ENCODE data around the gene PITX2. TPM values are rescaled to one million over a fixed set of nuclear protein-coding genes. Genes with fewer than 3 reads are reported as not detected.

The PITX2 gene
- total and polyA plus RNA-seq, 2 of the 13 experiments (the other 11 are each of a cell fraction or from before 2014, with no cell fraction given): not detected

DNA sequence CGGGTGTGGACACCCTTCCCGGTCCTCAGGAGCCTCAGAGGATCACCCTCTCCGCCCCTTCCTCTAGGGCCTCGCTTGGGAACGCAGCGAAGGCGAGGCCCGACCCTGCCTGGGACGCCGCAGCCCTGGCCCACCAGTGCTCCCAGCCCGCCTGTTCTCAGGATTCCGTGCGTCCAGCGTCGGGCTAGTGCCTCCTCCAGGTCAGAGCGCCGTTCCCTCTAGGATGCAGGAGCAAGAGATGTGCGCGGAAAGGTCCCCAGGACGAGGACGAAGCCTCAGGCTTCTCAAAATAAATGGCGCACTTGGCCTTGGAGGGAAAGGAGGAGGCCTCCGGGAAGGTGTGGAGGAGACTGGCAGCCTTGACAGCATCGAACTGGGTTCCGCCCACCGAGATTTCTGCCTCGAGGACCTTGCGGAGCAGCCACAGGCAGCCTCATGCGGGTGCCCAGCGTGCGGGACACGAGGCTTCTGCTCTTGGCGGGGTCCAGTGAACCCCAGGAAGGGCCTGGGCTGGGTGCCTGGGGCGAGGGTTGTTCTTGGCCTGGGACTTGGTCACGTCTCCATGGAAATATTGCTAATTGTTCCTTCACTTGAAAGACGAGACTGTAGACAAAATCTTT, 35.1 kb downstream of the PITX2 start:
- H3K27me3 ChIP-seq (ENCODE audit: control insufficient read depth in 1 of 2, insufficient read depth in 2 of 2, low read length in 2 of 2): no peaks in the 10 kb centered on the region; a peak in 1 of 5 replicates
- no peaks in the 10 kb centered on the region for H3K79me2 ChIP-seq (ENCODE audit: insufficient read depth, low read length)
- no TSS peak for BruUV-seq (replicated peaks)
- DNase-seq (ENCODE audit: low spot score) (no peak), FAIRE-seq (no peak), ATAC-seq (no peak)
- no peak overlapping the region for H3K4me2 ChIP-seq (ENCODE audit: low read depth, low read length)
- intact Hi-C loops (cut with micrococcal nuclease; ENCODE audit: unreplicated experiment) (no loop called here), in situ Hi-C loops (cut with HindIII; ENCODE audit: extremely low pct_ligation_motif_present, low pct_unique_long_range_greater_than_20kb) (no loop called here)
- no peak overlapping the region for H3K4me3 ChIP-seq (replicated peaks in 1 of 3; ENCODE audit: insufficient read depth in 1 of 3, low read depth in 2 of 3, low read length in 3 of 3)
- CTCF ChIA-PET (ENCODE audit: low intra/inter-chr PET ratio, low total read pairs): no interaction called here
- H3K36me3 ChIP-seq (replicated peaks in 1 of 2; ENCODE audit: control insufficient read depth in 1 of 2, insufficient read depth in 2 of 2, low read length in 2 of 2): no peaks in the 10 kb centered on the region
- no peaks in the 10 kb centered on the region for H3K4me1 ChIP-seq (ENCODE audit: insufficient read depth, low read length)
- TF ChIP-seq SPEN (CRISPR knock-in tag; IDR thresholded peaks at IDR 0.05; ENCODE audit: low read depth) (no peak), ZNF143 (CRISPR knock-in tag; IDR thresholded peaks at IDR 0.05) (no peak), ZNF34 (CRISPR knock-in tag; IDR thresholded peaks at IDR 0.05; ENCODE audit: borderline replicate concordance) (no peak), THAP11 (CRISPR knock-in tag; IDR thresholded peaks at IDR 0.05) (no peak), MLLT10 (CRISPR knock-in tag; IDR thresholded peaks at IDR 0.05) (no peak), RARG (CRISPR knock-in tag; IDR thresholded peaks at IDR 0.05; ENCODE audit: low read depth) (no peak)
- TF ChIP-seq, protein P1, sequence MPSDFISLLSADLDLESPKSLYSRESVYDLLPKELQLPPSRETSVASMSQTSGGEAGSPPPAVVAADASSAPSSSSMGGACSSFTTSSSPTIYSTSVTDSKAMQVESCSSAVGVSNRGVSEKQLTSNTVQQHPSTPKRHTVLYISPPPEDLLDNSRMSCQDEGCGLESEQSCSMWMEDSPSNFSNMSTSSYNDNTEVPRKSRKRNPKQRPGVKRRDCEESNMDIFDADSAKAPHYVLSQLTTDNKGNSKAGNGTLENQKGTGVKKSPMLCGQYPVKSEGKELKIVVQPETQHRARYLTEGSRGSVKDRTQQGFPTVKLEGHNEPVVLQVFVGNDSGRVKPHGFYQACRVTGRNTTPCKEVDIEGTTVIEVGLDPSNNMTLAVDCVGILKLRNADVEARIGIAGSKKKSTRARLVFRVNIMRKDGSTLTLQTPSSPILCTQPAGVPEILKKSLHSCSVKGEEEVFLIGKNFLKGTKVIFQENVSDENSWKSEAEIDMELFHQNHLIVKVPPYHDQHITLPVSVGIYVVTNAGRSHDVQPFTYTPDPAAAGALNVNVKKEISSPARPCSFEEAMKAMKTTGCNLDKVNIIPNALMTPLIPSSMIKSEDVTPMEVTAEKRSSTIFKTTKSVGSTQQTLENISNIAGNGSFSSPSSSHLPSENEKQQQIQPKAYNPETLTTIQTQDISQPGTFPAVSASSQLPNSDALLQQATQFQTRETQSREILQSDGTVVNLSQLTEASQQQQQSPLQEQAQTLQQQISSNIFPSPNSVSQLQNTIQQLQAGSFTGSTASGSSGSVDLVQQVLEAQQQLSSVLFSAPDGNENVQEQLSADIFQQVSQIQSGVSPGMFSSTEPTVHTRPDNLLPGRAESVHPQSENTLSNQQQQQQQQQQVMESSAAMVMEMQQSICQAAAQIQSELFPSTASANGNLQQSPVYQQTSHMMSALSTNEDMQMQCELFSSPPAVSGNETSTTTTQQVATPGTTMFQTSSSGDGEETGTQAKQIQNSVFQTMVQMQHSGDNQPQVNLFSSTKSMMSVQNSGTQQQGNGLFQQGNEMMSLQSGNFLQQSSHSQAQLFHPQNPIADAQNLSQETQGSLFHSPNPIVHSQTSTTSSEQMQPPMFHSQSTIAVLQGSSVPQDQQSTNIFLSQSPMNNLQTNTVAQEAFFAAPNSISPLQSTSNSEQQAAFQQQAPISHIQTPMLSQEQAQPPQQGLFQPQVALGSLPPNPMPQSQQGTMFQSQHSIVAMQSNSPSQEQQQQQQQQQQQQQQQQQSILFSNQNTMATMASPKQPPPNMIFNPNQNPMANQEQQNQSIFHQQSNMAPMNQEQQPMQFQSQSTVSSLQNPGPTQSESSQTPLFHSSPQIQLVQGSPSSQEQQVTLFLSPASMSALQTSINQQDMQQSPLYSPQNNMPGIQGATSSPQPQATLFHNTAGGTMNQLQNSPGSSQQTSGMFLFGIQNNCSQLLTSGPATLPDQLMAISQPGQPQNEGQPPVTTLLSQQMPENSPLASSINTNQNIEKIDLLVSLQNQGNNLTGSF (CRISPR knock-in tag; IDR thresholded peaks at IDR 0.05): no peak
- POLR2A ChIA-PET: no interaction called here
- WGBS (ENCODE audit: low lambda C conversion rate): 42% methylated on average over 31 of the region's 36 CpGs
- H3K9ac ChIP-seq (ENCODE audit: insufficient read depth, low read depth, low read length): no peak overlapping the region
- no peak overlapping the region for H3K27ac ChIP-seq (ENCODE audit: extremely low read length, insufficient read depth, low read length)
- H3K9me3 ChIP-seq (ENCODE audit: low read length): no peaks in the 10 kb centered on the region
- no peaks in the 10 kb centered on the region for H4K20me1 ChIP-seq (ENCODE audit: insufficient read depth, low read length)
- H2AFZ ChIP-seq (ENCODE audit: low read length): no peak overlapping the region
